ENCODE measurements around the gene ZC3H7B. TPM values are rescaled to one million over a fixed set of nuclear protein-coding genes. Genes with fewer than 3 reads are reported as not detected.

ZC3H7B gene
- total RNA-seq, 1 donor from 2014 or later: 25.8 TPM

- Mint-ChIP-seq H3K27ac (no peak overlapping the region), H3K36me3 (peaks cover 15% of the 10 kb centered on the region), H3K4me1 (no peaks in the 10 kb centered on the region), H3K9me3 (no peaks in the 10 kb centered on the region), H3K27me3 (ENCODE audit: insufficient read depth, low read depth) (no peaks in the 10 kb centered on the region), H3K4me3 (peak overlapping the region; percentile 51)
- Histone ChIP-seq H4K20me1 (ENCODE audit: low read depth) (no peaks in the 10 kb centered on the region), H3K9ac (no peak overlapping the region), H3K27me3 (no peaks in the 10 kb centered on the region), H3K4me3 (no peak overlapping the region), H3K4me2 (no peak overlapping the region), H3K36me3 (no peaks in the 10 kb centered on the region), H3K9me3 (ENCODE audit: low read depth) (no peaks in the 10 kb centered on the region), H3F3A (ENCODE audit: low read depth) (no peaks in the 10 kb centered on the region), H3K79me2 (ENCODE audit: low read depth) (no peaks in the 10 kb centered on the region), H3K27ac (no peak overlapping the region), H3K4me1 (no peaks in the 10 kb centered on the region), H2AFZ (replicated peaks) (no peak overlapping the region)
- no peak for TF ChIP-seq EZH2phosphoT487 (IDR thresholded peaks at IDR 0.05)
- no peak for TF ChIP-seq CTCF (IDR thresholded peaks at IDR 0.05)
- TF ChIP-seq EZH2 (IDR thresholded peaks at IDR 0.05): no peak
- DNase-seq (ENCODE audit: low spot score): no peak
These were observed 94.4 kb downstream of the ZC3H7B start for GRCh38 chr22:41395531-41396240.

- Mint-ChIP-seq H3K9me3 (no peaks in the 10 kb centered on the region), H3K27ac (no peak overlapping the region), H3K27me3 (ENCODE audit: insufficient read depth, low read depth) (peaks cover 3% of the 10 kb centered on the region), H3K4me1 (peaks cover 4% of the 10 kb centered on the region), H3K36me3 (peaks cover 7% of the 10 kb centered on the region), H3K4me3 (no peak overlapping the region)
- peaks cover 5% of the 10 kb centered on the region for H3K4me1 ChIP-seq
- no peak overlapping the region for H2AFZ ChIP-seq (replicated peaks)
- no peak overlapping the region for H3K27ac ChIP-seq
- H3K36me3 ChIP-seq: no peaks in the 10 kb centered on the region
- no peak overlapping the region for H3K4me3 ChIP-seq
- no peaks in the 10 kb centered on the region for H3K27me3 ChIP-seq
- H3F3A ChIP-seq (ENCODE audit: low read depth): peaks cover 2% of the 10 kb centered on the region
- TF ChIP-seq EZH2 (IDR thresholded peaks at IDR 0.05) (no peak), CTCF (IDR thresholded peaks at IDR 0.05) (no peak), EZH2phosphoT487 (IDR thresholded peaks at IDR 0.05) (no peak)
- no peaks in the 10 kb centered on the region for H3K79me2 ChIP-seq (ENCODE audit: low read depth)
- H3K4me2 ChIP-seq: no peak overlapping the region
- DNase-seq (ENCODE audit: low spot score): no peak
- no peak overlapping the region for H3K9ac ChIP-seq
- H4K20me1 ChIP-seq (ENCODE audit: low read depth): no peaks in the 10 kb centered on the region
- no peaks in the 10 kb centered on the region for H3K9me3 ChIP-seq (ENCODE audit: low read depth)
These were observed 96.0 kb downstream of the ZC3H7B start for GRCh38 chr22:41397143-41397811.

GRCh38 chr22:41398921-41399320 lies 97.6 kb downstream of the ZC3H7B start:
- Mint-ChIP-seq H3K9me3 (no peaks in the 10 kb centered on the region), H3K36me3 (peaks cover 7% of the 10 kb centered on the region), H3K27ac (no peak overlapping the region), H3K4me3 (no peak overlapping the region), H3K4me1 (peaks cover 10% of the 10 kb centered on the region), H3K27me3 (ENCODE audit: insufficient read depth, low read depth) (peaks cover 4% of the 10 kb centered on the region)
- H3K9ac ChIP-seq: no peak overlapping the region
- no peaks in the 10 kb centered on the region for H3K27me3 ChIP-seq
- H2AFZ ChIP-seq (replicated peaks): no peak overlapping the region
- H4K20me1 ChIP-seq (ENCODE audit: low read depth): no peaks in the 10 kb centered on the region
- no peaks in the 10 kb centered on the region for H3K9me3 ChIP-seq (ENCODE audit: low read depth)
- H3K4me3 ChIP-seq: no peak overlapping the region
- H3K4me1 ChIP-seq: peaks cover 8% of the 10 kb centered on the region
- TF ChIP-seq EZH2phosphoT487 (IDR thresholded peaks at IDR 0.05) (no peak), CTCF (IDR thresholded peaks at IDR 0.05) (no peak), EZH2 (IDR thresholded peaks at IDR 0.05) (no peak)
- DNase-seq (ENCODE audit: low spot score): no peak
- H3F3A ChIP-seq (ENCODE audit: low read depth): peaks cover 5% of the 10 kb centered on the region
- no peak overlapping the region for H3K27ac ChIP-seq
- H3K79me2 ChIP-seq (ENCODE audit: low read depth): no peaks in the 10 kb centered on the region
- no peaks in the 10 kb centered on the region for H3K36me3 ChIP-seq
- no peak overlapping the region for H3K4me2 ChIP-seq

Data from neural progenitor cell (in vitro differentiated cells).